NOMO-1 (cell line): ENCODE results near the gene TIGD4.

Experiments
- DNase-seq, 2 experiments: peaks; one replicate each; lab custom pipeline; 2025; ENCODE audit not compliant: unreplicated experiment in 2 of 2; lab: John Stamatoyannopoulos, UW

Gene TIGD4

GRCh38 chr4:152728343-152728742, 51.2 kb downstream of the TIGD4 start:
- DNase-seq = no peak

- DNase-seq = peak in 1 of 2 experiments; percentile 30
Observed at GRCh38 chr4:152727784-152728183, 51.7 kb downstream of the TIGD4 start.

- DNase-seq = no peak
Observed at GRCh38 chr4:152724494-152724893, 55.0 kb downstream of the TIGD4 start.

GRCh38 chr4:152723236-152723635, 56.3 kb downstream of the TIGD4 start:
- DNase-seq = no peak

- DNase-seq = no peak
Observed at GRCh38 chr4:152719801-152720556, 59.6 kb downstream of the TIGD4 start.
